GM21447 (cell line): ENCODE results near the gene DRD3.

ENCODE experiments used
- ATAC-seq: cut with Tn5 transposase; IDR thresholded peaks from one replicate; pipeline ENCODE4 v1.9.1; 2021; ENCODE audit not compliant: unreplicated experiment

DRD3 gene

GRCh38 chr3:114186501-114186900 lies 7.6 kb upstream of the DRD3 start:
- no peak for ATAC-seq

GRCh38 chr3:114179575-114179974 lies 723 bp upstream of the DRD3 start:
- no peak for ATAC-seq

GRCh38 chr3:114176890-114177289 lies 2.0 kb downstream of the DRD3 start:
- no peak for ATAC-seq

- ATAC-seq: no peak
These were observed 2.4 kb downstream of the DRD3 start for GRCh38 chr3:114176487-114176886.

GRCh38 chr3:114175204-114175987 lies 3.5 kb downstream of the DRD3 start:
- ATAC-seq: no peak

GRCh38 chr3:114171677-114172076 lies 7.2 kb downstream of the DRD3 start:
- ATAC-seq: no peak

- no peak for ATAC-seq
These were observed 10.7 kb downstream of the DRD3 start for GRCh38 chr3:114168150-114168549.

GRCh38 chr3:114157321-114157720 lies 21.5 kb downstream of the DRD3 start:
- no peak for ATAC-seq

GRCh38 chr3:114155370-114155821 lies 23.5 kb downstream of the DRD3 start:
- no peak for ATAC-seq

GRCh38 chr3:114154321-114154821 lies 24.5 kb downstream of the DRD3 start:
- ATAC-seq: no peak

- peak; percentile 89 for ATAC-seq
These were observed 26.2 kb downstream of the DRD3 start for GRCh38 chr3:114152519-114153151.

- no peak for ATAC-seq
These were observed 27.8 kb downstream of the DRD3 start for GRCh38 chr3:114151091-114151490.

- no peak for ATAC-seq
These were observed 31.6 kb downstream of the DRD3 start for GRCh38 chr3:114147251-114147650.

- ATAC-seq: no peak
These were observed 33.8 kb downstream of the DRD3 start for GRCh38 chr3:114144909-114145688.

- no peak for ATAC-seq
These were observed 35.0 kb downstream of the DRD3 start for GRCh38 chr3:114143817-114144216.

- ATAC-seq: no peak
These were observed 39.0 kb downstream of the DRD3 start for GRCh38 chr3:114139836-114140235.

GRCh38 chr3:114133947-114134346 lies 44.9 kb downstream of the DRD3 start:
- no peak for ATAC-seq

- no peak for ATAC-seq
These were observed 46.4 kb downstream of the DRD3 start for GRCh38 chr3:114132500-114132899.

- ATAC-seq: no peak
These were observed 50.0 kb downstream of the DRD3 start for GRCh38 chr3:114128826-114129225.

- ATAC-seq: no peak
These were observed 50.6 kb downstream of the DRD3 start for GRCh38 chr3:114128231-114128630.

- no peak for ATAC-seq
These were observed 51.3 kb downstream of the DRD3 start for GRCh38 chr3:114127517-114127916.

GRCh38 chr3:114126461-114126860 lies 52.4 kb downstream of the DRD3 start:
- ATAC-seq: no peak
